ENCODE data around the gene KARS1. TPM values are rescaled to one million over a fixed set of nuclear protein-coding genes. Genes with fewer than 3 reads are reported as not detected.

Gene KARS1
- total RNA-seq, 5 donors from 2014 or later (not counting 1 experiment from before 2014, with no cell fraction given) = 121 to 151 (median 128) TPM

- H3K36me3 Mint-ChIP-seq = peaks cover 66% of the 10 kb centered on the region
- CTCF ChIA-PET = interaction anchor here in 1 of 2 donors (0.6 kb wide), 1 partner anchor 301 kb away, joined by 3 read pairs; no protein-coding TSS in a partner anchor
- peaks cover 30 to 49% (median 31%) of the 10 kb centered on the region in 3 donors for H3K4me1 Mint-ChIP-seq
- H3K27me3 ChIP-seq (replicated peaks in 1 of 2; ENCODE audit: control insufficient read depth in 2 of 2, extremely low read depth in 1 of 2, insufficient read depth in 2 of 2, low read length in 1 of 2) = no peaks in the 10 kb centered on the region
- peaks cover 10 to 78% of the 10 kb centered on the region in 2 donors for H3K36me3 ChIP-seq (ENCODE audit: control insufficient read depth in 2 of 2, extremely low read depth in 1 of 2, insufficient read depth in 1 of 2, low read length in 1 of 2)
- ATAC-seq (replicated peaks in 1 of 4) = no peak
- H3K27ac ChIP-seq (ENCODE audit: low read length) = peak overlapping the region; percentile 56
- H3K9me3 ChIP-seq = no peaks in the 10 kb centered on the region
- H3K9me3 Mint-ChIP-seq = no peaks in the 10 kb centered on the region
- peak overlapping the region in 1 of 3 donors; percentile 29 for H3K4me3 Mint-ChIP-seq
- no peak overlapping the region for H3K4me3 ChIP-seq (ENCODE audit: control insufficient read depth in 1 of 2, extremely low read depth in 1 of 2, low read length in 1 of 2)
- peak overlapping the region; percentile 68 to 72 for H3K27ac Mint-ChIP-seq
- WGBS (ENCODE audit: insufficient coverage) = 90% methylated on average over 10 of the region's 10 CpGs
- peaks cover 20 to 21% of the 10 kb centered on the region in 2 experiments for H3K4me1 ChIP-seq (ENCODE audit: control insufficient read depth in 1 of 2, extremely low read depth in 1 of 2, insufficient read depth in 2 of 2, low read length in 2 of 2)
- no peaks in the 10 kb centered on the region for H3K27me3 Mint-ChIP-seq
- POLR2A ChIA-PET = no interaction called here
- DNase-seq = no peak
Measured at GRCh38 chr16:75629132-75629531, 18.3 kb downstream of the KARS1 start.

- no peaks in the 10 kb centered on the region for H3K27me3 Mint-ChIP-seq
- Histone ChIP-seq H3K9me3 (no peaks in the 10 kb centered on the region), H3K4me1 (ENCODE audit: control insufficient read depth in 1 of 2, extremely low read depth in 1 of 2, insufficient read depth in 2 of 2, low read length in 2 of 2) (peaks cover 20 to 27% of the 10 kb centered on the region in 2 experiments), H3K27ac (ENCODE audit: low read length) (peak overlapping the region; percentile 56), H3K4me3 (ENCODE audit: control insufficient read depth in 1 of 2, extremely low read depth in 1 of 2, low read length in 1 of 2) (no peak overlapping the region), H3K36me3 (ENCODE audit: control insufficient read depth in 2 of 2, extremely low read depth in 1 of 2, insufficient read depth in 1 of 2, low read length in 1 of 2) (peaks cover 8 to 72% of the 10 kb centered on the region in 2 donors), H3K27me3 (replicated peaks in 1 of 2; ENCODE audit: control insufficient read depth in 2 of 2, extremely low read depth in 1 of 2, insufficient read depth in 2 of 2, low read length in 1 of 2) (no peaks in the 10 kb centered on the region)
- 80% methylated on average over 1 of the region's 4 CpGs for WGBS (ENCODE audit: insufficient coverage)
- peaks cover 31 to 54% (median 34%) of the 10 kb centered on the region in 3 donors for H3K4me1 Mint-ChIP-seq
- CTCF ChIA-PET = interaction anchor here in 1 of 2 donors (0.7 to 0.9 kb wide), 2 partner anchors 17 to 19 kb away, joined by 3 to 4 read pairs; partner anchors contain the start of genes KARS1 and TERF2IP
- no peaks in the 10 kb centered on the region for H3K9me3 Mint-ChIP-seq
- peak overlapping the region; percentile 78 to 84 for H3K27ac Mint-ChIP-seq
- ATAC-seq (replicated peaks in 1 of 4) (no peak), DNase-seq (no peak)
- peak overlapping the region in 1 of 3 donors; percentile 44 for H3K4me3 Mint-ChIP-seq
- peaks cover 60% of the 10 kb centered on the region for H3K36me3 Mint-ChIP-seq
- POLR2A ChIA-PET = interaction anchor here in 1 of 2 donors (0.5 to 1.3 kb wide), 3 partner anchors 11 to 19 kb away, joined by 3 to 11 read pairs (median 4); partner anchors contain the start of genes KARS1 and TERF2IP
Measured at GRCh38 chr16:75628351-75628750, 19.1 kb downstream of the KARS1 start.

- peak in 1 of 35 experiments; percentile 48 for DNase-seq
- Histone ChIP-seq H3K4me3 (ENCODE audit: control insufficient read depth in 1 of 2, extremely low read depth in 1 of 2, low read length in 1 of 2) (no peak overlapping the region), H3K36me3 (ENCODE audit: control insufficient read depth in 2 of 2, extremely low read depth in 1 of 2, insufficient read depth in 1 of 2, low read length in 1 of 2) (peaks cover 8 to 67% of the 10 kb centered on the region in 2 donors), H3K27ac (ENCODE audit: low read length) (peak overlapping the region; percentile 56), H3K27me3 (replicated peaks in 1 of 2; ENCODE audit: control insufficient read depth in 2 of 2, extremely low read depth in 1 of 2, insufficient read depth in 2 of 2, low read length in 1 of 2) (no peaks in the 10 kb centered on the region), H3K4me1 (ENCODE audit: control insufficient read depth in 1 of 2, extremely low read depth in 1 of 2, insufficient read depth in 2 of 2, low read length in 2 of 2) (peaks cover 20 to 28% of the 10 kb centered on the region in 2 experiments), H3K9me3 (no peaks in the 10 kb centered on the region)
- POLR2A ChIA-PET = interaction anchor here in 1 of 2 donors (0.5 to 1.3 kb wide), 3 partner anchors 10 to 20 kb away, joined by 3 to 11 read pairs (median 4); partner anchors contain the start of genes KARS1 and TERF2IP
- no peaks in the 10 kb centered on the region for H3K9me3 Mint-ChIP-seq
- H3K27me3 Mint-ChIP-seq = no peaks in the 10 kb centered on the region
- peaks cover 31 to 57% (median 38%) of the 10 kb centered on the region in 3 donors for H3K4me1 Mint-ChIP-seq
- ATAC-seq (replicated peaks in 1 of 4) = peak in 1 of 4 experiments; percentile 22
- CTCF ChIA-PET = interaction anchor here in 1 of 2 donors (0.7 to 0.9 kb wide), 2 partner anchors 18 to 19 kb away, joined by 3 to 4 read pairs; partner anchors contain the start of genes KARS1 and TERF2IP
- H3K27ac Mint-ChIP-seq = peak overlapping the region; percentile 78 to 84
- H3K36me3 Mint-ChIP-seq = peaks cover 56% of the 10 kb centered on the region
- peak overlapping the region in 1 of 3 donors; percentile 44 for H3K4me3 Mint-ChIP-seq
- 17% methylated on average over 1 of the region's 3 CpGs for WGBS (ENCODE audit: insufficient coverage)
Measured at GRCh38 chr16:75627851-75628250, 19.6 kb downstream of the KARS1 start.

- 100% methylated on average over 4 of the region's 4 CpGs for WGBS (ENCODE audit: insufficient coverage)
- Mint-ChIP-seq H3K4me1 (peaks cover 39 to 65% (median 47%) of the 10 kb centered on the region in 3 donors), H3K27ac (peak overlapping the region; percentile 84 to 85), H3K9me3 (no peaks in the 10 kb centered on the region), H3K27me3 (no peaks in the 10 kb centered on the region), H3K4me3 (peak overlapping the region in 1 of 3 donors; percentile 44), H3K36me3 (peaks cover 56% of the 10 kb centered on the region)
- no peak for ATAC-seq (replicated peaks in 1 of 4)
- Histone ChIP-seq H3K4me3 (ENCODE audit: control insufficient read depth in 1 of 2, extremely low read depth in 1 of 2, low read length in 1 of 2) (no peak overlapping the region), H3K36me3 (ENCODE audit: control insufficient read depth in 2 of 2, extremely low read depth in 1 of 2, insufficient read depth in 1 of 2, low read length in 1 of 2) (peaks cover 5 to 58% of the 10 kb centered on the region in 2 donors), H3K27ac (ENCODE audit: low read length) (peak overlapping the region; percentile 56), H3K27me3 (replicated peaks in 1 of 2; ENCODE audit: control insufficient read depth in 2 of 2, extremely low read depth in 1 of 2, insufficient read depth in 2 of 2, low read length in 1 of 2) (no peaks in the 10 kb centered on the region), H3K9me3 (no peaks in the 10 kb centered on the region), H3K4me1 (ENCODE audit: control insufficient read depth in 1 of 2, extremely low read depth in 1 of 2, insufficient read depth in 2 of 2, low read length in 2 of 2) (peaks cover 20 to 38% of the 10 kb centered on the region in 2 experiments)
- ChIA-PET CTCF (no interaction called here), POLR2A (no interaction called here)
- no peak for DNase-seq
Measured at GRCh38 chr16:75626806-75627205, 20.7 kb downstream of the KARS1 start.

- ChIA-PET POLR2A (no interaction called here), CTCF (interaction anchor here in 1 of 2 donors (0.6 kb wide), 1 partner anchor 107 kb away, joined by 3 read pairs; no protein-coding TSS in a partner anchor)
- Mint-ChIP-seq H3K36me3 (peaks cover 51% of the 10 kb centered on the region), H3K27me3 (no peaks in the 10 kb centered on the region), H3K9me3 (no peaks in the 10 kb centered on the region), H3K27ac (peak overlapping the region in 1 of 2 donors; percentile 31), H3K4me1 (peaks cover 57 to 83% (median 66%) of the 10 kb centered on the region in 3 donors), H3K4me3 (peak overlapping the region; percentile 10 to 94 (median 29))
- Histone ChIP-seq H3K27me3 (replicated peaks in 1 of 2; ENCODE audit: control insufficient read depth in 2 of 2, extremely low read depth in 1 of 2, insufficient read depth in 2 of 2, low read length in 1 of 2) (no peaks in the 10 kb centered on the region), H3K27ac (ENCODE audit: low read length) (no peak overlapping the region), H3K36me3 (ENCODE audit: control insufficient read depth in 2 of 2, extremely low read depth in 1 of 2, insufficient read depth in 1 of 2, low read length in 1 of 2) (peaks cover 5 to 45% of the 10 kb centered on the region in 2 donors), H3K9me3 (no peaks in the 10 kb centered on the region), H3K4me1 (ENCODE audit: control insufficient read depth in 1 of 2, extremely low read depth in 1 of 2, insufficient read depth in 2 of 2, low read length in 2 of 2) (peaks cover 29 to 54% of the 10 kb centered on the region in 2 experiments), H3K4me3 (ENCODE audit: control insufficient read depth in 1 of 2, extremely low read depth in 1 of 2, low read length in 1 of 2) (no peak overlapping the region)
- WGBS (ENCODE audit: insufficient coverage) = 100% methylated on average over 2 of the region's 4 CpGs
- ATAC-seq (replicated peaks in 1 of 4) = no peak
- DNase-seq = no peak
Measured at GRCh38 chr16:75624921-75625334, 22.5 kb downstream of the KARS1 start.

GRCh38 chr16:75622761-75623605 is 24.5 kb downstream of the KARS1 start, which contains the start of gene ADAT1:
Gene ADAT1, minus strand, starts transcription at chr16:75623281. Its CDS starts 2,482 bp downstream, at chr16:75620799.
- Histone ChIP-seq H3K27ac (ENCODE audit: low read length) (peak within 1 kb of the TSS; percentile 96), H3K36me3 (ENCODE audit: control insufficient read depth in 2 of 2, extremely low read depth in 1 of 2, insufficient read depth in 1 of 2, low read length in 1 of 2) (peaks cover 5 to 42% of the 10 kb centered on the region in 2 donors), H3K4me3 (ENCODE audit: control insufficient read depth in 1 of 2, extremely low read depth in 1 of 2, low read length in 1 of 2) (peak within 1 kb of the TSS; percentile 91 to 93), H3K4me1 (ENCODE audit: control insufficient read depth in 1 of 2, extremely low read depth in 1 of 2, insufficient read depth in 2 of 2, low read length in 2 of 2) (peaks cover 19 to 59% of the 10 kb centered on the region in 2 experiments), H3K27me3 (replicated peaks in 1 of 2; ENCODE audit: control insufficient read depth in 2 of 2, extremely low read depth in 1 of 2, insufficient read depth in 2 of 2, low read length in 1 of 2) (no peaks in the 10 kb centered on the region), H3K9me3 (no peaks in the 10 kb centered on the region)
- CTCF ChIA-PET = interaction anchor here (0.7 to 3.0 kb wide), 15 partner anchors 8 to 964 kb away, joined by 3 to 27 read pairs (median 4); partner anchors contain the start of genes KARS1 (in 2 of the 2), TERF2IP (in 2 of the 2), CFDP1 (in 1 of the 2) and GABARAPL2 (in 1 of the 2)
- ATAC-seq (replicated peaks in 1 of 4) (peak; percentile 91 to 95 (median 93)), DNase-seq (peak; percentile 89 to 100 (median 99))
- no peaks in the 10 kb centered on the region for H3K27me3 Mint-ChIP-seq
- POLR2A ChIA-PET = interaction anchor here (0.5 to 3.6 kb wide), 10 partner anchors 24 to 555 kb away, joined by 3 to 59 read pairs (median 5); partner anchors contain the start of genes KARS1 (in 2 of the 2), TERF2IP (in 2 of the 2) and GABARAPL2 (in 1 of the 2)
- H3K9me3 Mint-ChIP-seq = no peaks in the 10 kb centered on the region
- under 1% methylated on average over 52 of the region's 62 CpGs for WGBS (ENCODE audit: insufficient coverage)
- peaks cover 44% of the 10 kb centered on the region for H3K36me3 Mint-ChIP-seq
- H3K27ac Mint-ChIP-seq = peak within 1 kb of the TSS; percentile 90 to 96
- H3K4me3 Mint-ChIP-seq = peak within 1 kb of the TSS; percentile 94 to 96 (median 95)
- H3K4me1 Mint-ChIP-seq = peaks cover 55 to 75% (median 63%) of the 10 kb centered on the region in 3 donors
